ENCODE measurements around the gene TTLL12.

TTLL12 gene

GRCh38 chr22:43213051-43213450, 26.1 kb upstream of the TTLL12 start:
- DNase-seq = no peak

- DNase-seq = no peak
Measured at GRCh38 chr22:43212434-43212952, 25.6 kb upstream of the TTLL12 start.

DNA sequence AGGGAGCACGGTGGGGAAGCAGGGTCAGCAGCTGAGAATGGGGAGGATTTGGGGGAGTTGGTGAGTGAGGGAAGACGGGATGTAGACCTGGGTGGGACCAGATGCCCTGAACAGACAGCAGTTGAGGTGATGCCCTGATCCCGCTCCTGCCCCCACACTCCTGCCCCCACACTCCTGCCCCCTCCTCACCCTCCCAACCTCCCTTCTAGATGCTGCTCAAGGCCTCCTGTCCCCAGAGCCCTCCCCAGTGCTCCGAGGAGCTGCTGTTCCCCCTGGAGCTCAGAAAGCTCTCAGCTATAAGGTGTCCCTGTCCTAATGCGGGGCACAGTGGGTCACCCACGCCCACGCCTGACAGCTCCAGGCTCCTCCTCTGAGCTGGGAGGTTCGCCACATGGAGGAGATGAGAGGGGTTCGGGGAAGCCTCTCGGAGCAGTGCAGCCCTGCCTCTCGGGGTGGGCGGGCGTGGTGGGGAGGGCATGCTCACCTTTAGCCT, 25.1 kb upstream of the TTLL12 start:
- no peak for DNase-seq

- DNase-seq = no peak
Measured at GRCh38 chr22:43210631-43211515, 23.9 kb upstream of the TTLL12 start.

DNA sequence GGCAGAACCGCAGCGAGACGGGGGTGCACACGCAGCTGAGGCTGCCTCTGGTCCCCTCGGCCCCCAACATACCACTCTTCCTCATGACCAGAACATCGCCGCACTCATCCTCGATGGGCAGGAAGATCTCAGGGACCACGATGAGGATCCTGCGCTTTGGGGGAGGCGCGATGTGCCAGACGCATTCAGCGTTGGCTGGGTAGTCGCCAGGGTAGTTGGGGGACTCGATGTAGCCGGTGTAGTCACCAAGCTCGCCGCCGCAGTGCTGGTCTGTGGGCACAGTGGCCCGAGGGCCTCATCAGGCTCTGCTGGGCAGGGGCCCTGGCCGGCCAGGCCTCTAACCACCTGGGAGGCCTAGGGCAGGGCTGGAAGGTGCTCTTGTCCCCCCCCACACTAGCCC, 23.0 kb upstream of the TTLL12 start:
- DNase-seq = no peak

DNA sequence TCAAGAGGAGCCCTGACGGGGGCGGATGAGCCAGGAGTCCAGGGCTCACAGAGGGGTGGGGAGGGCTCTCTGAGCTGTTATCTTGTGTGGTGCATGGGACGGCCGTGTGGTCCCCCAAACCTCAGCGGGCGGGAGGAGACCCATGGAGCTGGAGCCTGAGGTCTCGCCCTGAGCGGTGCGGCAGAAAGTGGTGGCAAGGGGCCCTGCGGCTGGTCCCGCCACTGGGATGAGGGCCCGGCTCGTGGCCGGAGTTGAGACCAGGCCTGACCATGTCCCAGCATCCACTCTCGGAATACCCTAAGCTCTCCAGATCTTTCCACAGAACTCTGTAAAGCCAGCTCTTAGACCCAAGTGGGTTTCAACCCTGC, 22.6 kb upstream of the TTLL12 start:
- no peak for DNase-seq

- no peak for DNase-seq
Measured at GRCh38 chr22:43208703-43209522, 22.0 kb upstream of the TTLL12 start.

GRCh38 chr22:43207849-43208702, 21.1 kb upstream of the TTLL12 start:
- DNase-seq = no peak

DNA sequence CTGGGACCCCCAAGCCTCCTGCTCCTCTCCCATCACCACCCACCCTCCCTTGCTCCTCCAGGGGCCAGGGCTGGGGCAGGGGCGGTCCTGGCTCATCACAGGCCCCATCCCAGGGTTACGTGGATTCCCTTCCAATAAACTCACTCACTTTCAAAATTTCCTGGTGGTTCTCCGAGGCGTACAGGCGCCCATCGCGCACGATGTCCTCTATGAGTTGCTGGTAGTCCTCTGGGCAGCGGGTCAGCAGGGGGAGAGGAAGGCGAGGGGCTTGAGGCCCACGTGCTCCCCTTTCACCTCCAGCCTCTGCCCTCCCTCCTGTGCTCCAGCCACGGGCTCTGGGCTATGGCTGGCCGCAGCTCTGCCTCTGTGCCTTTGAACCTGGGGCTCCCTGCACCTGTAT, 20.5 kb upstream of the TTLL12 start:
- DNase-seq = no peak

GRCh38 chr22:43206509-43207161, 19.7 kb upstream of the TTLL12 start:
- no peak for DNase-seq

GRCh38 chr22:43205748-43206508, 19.0 kb upstream of the TTLL12 start:
- DNase-seq = no peak

GRCh38 chr22:43205261-43205691, 18.3 kb upstream of the TTLL12 start:
- DNase-seq = no peak

GRCh38 chr22:43203471-43203981, 16.6 kb upstream of the TTLL12 start:
- DNase-seq = no peak

GRCh38 chr22:43202756-43203410, 15.9 kb upstream of the TTLL12 start:
- DNase-seq = no peak

GRCh38 chr22:43202326-43202725, 15.4 kb upstream of the TTLL12 start:
- DNase-seq = no peak

DNA sequence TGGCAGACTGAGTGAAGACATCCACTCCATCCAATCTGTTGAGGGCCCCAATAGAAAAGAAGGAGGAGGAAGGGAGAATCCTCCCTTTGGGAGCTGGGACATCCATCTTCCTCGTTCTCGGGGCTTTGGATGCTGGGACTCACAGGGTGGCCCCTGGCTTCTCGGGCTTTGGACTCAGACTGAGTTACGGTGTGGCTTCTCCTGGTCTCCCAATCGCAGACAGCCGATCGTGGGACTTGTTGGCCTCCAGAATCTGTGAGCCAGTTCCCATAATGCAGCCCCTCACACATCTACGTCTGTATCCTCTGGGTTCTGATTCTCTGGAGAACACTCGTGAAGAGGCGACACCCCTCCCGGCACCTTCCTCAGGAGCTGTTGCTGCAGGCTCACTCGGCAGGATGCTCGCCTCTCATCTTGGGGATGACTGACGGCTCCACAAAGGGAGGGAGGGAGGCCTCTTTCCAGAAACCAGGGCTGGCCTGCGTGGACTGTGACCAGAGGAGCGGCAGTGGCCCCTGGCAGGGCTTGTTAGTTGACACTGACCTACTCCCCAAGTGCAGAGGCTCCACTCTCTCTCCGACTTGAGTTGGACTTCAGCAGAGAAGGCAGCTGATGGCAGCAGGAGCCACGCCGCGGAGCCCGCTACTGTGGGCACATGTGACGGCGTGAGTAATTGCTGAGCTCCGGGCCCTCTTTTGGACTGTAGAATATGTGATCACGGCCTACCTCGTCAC, 14.7 kb upstream of the TTLL12 start:
- no peak for DNase-seq

GRCh38 chr22:43200555-43200954, 13.6 kb upstream of the TTLL12 start:
- no peak for DNase-seq

GRCh38 chr22:43200031-43200430, 13.1 kb upstream of the TTLL12 start:
- no peak for DNase-seq

DNA sequence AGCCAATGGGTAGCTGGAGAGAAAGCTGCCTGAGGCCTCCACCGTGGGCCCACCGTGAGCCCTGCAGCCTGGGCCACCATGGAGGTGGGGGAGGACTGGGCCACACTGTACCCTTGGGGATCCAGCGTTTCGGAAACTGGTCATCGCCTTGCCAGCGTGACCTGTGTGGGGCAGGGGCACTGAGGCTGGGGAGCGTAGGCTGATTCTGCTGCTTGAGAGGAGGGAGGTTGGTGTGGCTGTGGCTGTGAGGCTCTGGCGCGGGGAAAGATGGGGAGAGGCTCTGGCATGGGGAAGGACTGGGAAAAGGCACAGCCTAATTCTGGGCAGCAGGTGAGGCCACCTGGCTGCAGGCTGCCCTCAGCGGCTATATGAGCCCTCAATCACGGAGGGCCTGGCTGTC, 12.6 kb upstream of the TTLL12 start:
- no peak for DNase-seq

- no peak for DNase-seq
Measured at GRCh38 chr22:43198936-43199335, 12.0 kb upstream of the TTLL12 start.
